GM19452 (cell line): Measurements from ENCODE around the gene CROT.

ENCODE experiments used
- ATAC-seq: cut with Tn5 transposase; IDR thresholded peaks from one replicate; pipeline ENCODE4 v1.9.1; 2021; ENCODE audit not compliant: unreplicated experiment

The CROT gene

DNA sequence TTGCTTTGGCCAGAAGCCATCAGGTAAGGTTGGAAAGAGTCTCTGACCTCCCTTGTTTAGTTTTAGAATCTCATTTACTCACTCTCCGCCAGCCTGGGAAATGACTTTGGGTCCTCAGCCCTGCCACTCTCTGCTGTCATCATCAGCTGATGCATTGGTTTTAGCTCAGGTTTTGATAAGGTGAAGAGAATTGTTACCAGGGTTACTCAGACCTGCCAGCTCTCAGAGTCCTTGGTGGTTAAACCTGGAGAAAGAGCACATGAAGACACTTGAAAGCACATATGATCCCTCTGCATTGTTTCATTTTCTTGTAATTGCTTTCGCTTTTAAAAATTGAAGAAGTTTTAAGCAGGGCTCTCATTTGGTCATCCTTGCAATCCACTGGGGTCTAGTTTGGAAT, 4.0 kb upstream of the CROT start:
- ATAC-seq: no peak

DNA sequence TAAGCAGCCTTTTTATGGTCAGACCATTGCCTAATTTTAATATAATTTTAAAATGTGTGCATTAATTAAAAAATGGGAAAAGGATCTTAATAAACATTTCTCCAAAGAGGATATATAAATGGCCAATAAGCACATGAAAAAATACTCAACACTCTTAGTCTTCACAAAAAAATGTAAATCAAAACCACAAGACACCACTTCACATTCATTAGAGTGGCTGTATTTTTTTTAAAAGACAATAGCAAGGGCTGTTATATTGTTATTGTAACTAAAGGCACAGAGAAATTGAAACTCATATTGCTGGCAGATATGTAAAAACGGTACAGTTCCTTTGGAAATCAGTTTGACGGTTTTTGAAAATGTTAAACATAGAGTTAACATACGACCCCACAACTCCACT, 3.2 kb upstream of the CROT start:
- no peak for ATAC-seq

DNA sequence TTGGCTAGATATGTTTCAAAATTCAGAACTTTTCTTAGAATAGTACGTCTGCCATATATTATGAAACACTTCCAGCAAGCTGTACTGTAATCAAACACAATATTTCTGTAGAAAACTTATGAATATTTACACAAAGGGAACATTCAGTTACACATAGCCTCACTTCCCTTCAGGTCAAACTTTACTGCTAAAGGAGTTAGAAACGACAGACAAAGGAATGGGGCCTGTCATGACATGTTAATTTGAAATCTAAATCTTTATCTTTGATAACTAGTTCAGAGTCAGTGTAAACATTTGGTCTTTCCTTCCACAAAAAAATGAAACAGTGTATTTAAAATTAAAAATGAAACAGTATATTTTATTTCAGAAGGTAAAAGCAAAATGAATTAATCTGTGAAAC, 1.0 kb upstream of the CROT start:
- no peak for ATAC-seq

DNA sequence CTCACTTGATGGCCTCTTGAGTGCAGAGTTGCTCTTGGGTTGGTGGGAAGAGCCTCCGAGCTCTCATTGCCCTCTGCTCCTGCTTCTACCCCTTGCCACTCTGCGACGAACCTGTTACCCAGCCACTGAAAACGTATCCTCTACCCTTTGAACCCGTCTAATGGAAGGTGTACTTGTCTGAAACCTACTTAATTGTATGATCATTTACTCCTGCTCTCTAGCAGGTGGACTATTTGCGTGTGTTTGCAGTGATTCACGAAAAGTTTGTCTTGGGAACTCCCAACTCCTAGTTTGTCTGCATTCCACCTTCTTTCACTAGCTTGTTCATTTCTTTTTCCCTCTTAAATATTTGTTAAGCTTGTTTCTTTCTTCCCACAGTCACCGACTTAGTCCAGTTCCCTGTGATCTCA, 503 bp downstream of the CROT start:
- peak; percentile 1 for ATAC-seq

DNA sequence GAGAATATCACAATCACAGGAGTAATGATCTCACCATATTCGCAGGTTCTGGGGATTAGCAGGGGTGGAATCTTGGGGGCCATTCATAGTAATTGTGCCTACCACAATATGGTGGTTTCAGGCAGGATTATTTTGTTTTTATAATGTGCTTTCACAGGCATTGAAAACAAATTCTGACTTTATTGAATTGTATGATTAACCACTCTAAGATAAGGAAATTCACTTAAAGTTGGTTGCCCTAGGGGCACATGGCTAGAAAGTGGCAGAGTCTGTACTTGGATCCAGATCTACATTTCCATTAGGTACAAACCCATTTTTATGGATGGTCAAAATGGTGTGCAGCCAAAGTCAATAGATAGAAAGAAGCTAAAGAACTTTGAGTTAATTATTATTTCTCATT, 1.7 kb downstream of the CROT start:
- no peak for ATAC-seq

DNA sequence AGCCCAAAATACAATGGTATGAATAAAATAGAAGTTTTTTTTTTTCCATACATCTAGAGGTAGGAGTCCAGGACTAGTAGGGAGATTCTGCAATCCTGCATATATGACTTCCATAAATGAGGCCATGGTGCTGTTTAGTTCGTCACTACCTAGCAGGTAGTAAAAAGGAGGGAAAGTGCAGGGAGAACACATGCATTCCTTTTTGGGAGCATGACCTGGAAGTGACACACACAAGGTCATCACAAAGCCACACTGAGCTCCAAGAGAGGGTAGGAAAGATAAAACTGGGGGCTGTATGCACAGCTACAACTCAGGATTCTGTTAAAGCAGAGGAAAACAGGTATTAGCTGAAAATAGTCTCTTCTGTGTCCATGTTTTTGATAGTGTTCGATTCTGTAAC, 2.2 kb downstream of the CROT start:
- no peak for ATAC-seq

DNA sequence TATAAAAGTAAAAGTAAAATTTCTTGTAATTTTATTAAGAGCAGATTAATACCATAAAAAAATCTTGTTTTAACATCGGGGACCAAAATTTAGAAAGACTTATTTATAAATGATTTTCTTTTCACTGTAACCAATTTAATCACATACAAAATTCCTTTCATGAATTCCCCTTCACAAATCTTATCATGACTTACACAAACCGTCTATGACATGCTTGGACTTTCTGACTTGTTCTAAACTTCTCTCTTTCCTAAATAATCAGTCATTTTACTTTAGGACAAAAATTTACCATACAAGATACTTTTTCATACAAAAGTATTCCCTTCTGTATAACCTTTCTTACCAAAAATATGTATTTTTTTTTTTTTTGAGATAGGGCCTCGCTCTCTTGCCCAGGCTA, 9.3 kb downstream of the CROT start:
- ATAC-seq: no peak

DNA sequence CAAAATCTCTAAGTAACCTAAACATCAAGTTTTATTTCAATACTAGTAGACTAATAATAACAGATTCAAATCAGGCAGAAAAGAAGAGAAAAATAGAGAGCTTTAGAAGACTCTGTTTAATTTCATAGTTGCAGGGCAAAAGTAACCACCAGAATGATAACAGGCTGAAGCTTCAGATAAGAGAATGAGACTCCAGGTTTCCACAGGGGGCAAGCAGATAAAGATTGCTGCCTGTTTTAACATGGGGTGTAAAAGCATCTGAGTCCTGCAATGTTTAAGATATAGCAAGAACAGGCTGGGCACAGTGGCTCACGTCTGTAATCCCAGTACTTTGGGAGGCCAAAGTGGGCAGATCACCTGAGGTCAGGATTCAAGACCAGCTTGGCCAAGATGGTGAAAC, 11.0 kb downstream of the CROT start:
- no peak for ATAC-seq

DNA sequence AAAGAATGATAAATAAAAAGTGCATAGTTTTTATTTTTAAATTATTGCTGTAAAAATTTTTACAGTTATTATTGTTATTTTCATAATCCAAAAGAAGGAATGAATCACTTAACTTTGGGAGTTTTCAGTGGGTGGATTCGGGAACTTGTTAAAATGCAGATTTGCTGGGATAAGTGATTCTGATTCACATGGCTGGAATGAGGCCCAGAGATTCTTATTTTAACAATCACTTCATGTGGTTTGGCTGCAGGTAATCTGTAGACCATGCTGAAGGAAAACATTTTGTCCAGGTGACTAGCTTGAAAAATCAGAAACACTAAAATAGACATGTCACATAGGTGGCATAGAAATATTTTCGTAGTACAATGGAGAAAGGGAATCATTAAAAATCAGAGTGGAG, 13.9 kb downstream of the CROT start:
- ATAC-seq: no peak

DNA sequence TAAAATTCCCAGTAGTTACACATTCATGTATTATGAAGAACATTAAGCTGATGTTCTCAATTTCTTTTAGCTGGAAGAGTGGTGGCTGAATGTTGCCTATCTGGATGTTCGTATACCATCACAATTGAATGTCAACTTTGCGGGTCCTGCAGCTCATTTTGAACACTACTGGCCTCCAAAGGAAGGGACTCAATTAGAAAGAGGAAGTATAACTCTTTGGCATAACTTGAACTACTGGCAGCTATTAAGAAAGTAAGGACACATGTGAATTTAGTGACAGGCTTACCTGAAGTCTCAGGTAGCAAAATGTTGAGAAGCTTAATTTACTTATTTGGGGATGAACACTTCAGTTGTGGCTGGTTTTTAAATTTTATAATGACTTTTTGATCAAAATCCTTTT, 15.9 kb downstream of the CROT start:
- ATAC-seq: no peak

DNA sequence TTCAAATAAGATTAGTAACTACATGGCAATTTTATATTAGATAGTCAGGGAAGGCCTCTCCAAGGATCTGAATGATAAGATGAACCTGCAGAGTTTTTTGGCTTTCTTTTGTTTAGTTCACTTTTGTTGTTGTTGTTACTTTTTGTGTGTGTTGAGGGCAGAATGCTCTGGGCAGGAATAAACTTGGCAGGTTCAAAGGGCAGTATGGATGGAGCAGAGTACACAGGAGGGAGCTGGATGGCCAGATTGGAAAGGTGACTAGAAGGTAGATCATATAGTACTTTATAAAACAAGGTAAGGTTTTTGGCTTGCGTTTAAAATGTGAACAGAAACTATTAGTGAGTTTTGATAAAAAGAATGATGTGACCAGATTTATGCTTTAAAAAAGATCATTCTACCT, 17.9 kb downstream of the CROT start:
- ATAC-seq: no peak

DNA sequence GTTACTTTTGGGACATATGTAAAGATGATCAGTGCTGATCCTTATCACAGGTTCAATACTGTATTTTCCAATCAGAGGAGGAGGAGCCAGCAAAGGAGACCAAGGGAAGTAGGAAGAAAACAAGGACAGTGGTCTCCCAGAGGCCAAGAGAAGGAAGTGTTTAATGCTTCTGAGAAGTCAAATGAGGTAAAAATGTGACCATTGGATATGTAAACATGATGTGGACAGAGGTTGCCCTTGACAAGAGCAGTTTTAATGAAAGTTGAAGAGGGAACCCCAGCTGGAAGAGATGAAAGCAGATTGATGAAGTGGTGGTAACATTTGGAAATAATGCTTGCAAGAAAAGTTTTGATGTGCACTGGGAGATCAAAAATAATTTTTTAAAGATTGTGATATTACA, 18.8 kb downstream of the CROT start:
- no peak for ATAC-seq

DNA sequence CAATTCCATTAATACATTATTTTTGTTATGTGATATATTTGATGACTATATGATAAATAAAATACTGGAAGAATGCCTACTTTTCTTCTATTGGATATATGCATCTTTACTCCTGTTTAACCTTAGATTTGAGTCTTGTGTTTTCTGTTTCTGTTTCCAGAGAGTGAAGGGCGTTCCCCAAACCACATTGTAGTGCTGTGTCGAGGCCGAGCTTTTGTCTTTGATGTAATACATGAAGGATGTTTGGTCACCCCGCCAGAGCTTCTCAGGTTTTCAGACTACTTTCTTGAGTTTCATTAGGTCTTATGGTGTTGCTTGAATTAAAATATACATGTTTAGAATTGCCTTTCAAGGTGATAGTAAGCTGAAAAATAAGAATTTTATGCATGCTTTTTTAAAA, 23.8 kb downstream of the CROT start:
- ATAC-seq: no peak

DNA sequence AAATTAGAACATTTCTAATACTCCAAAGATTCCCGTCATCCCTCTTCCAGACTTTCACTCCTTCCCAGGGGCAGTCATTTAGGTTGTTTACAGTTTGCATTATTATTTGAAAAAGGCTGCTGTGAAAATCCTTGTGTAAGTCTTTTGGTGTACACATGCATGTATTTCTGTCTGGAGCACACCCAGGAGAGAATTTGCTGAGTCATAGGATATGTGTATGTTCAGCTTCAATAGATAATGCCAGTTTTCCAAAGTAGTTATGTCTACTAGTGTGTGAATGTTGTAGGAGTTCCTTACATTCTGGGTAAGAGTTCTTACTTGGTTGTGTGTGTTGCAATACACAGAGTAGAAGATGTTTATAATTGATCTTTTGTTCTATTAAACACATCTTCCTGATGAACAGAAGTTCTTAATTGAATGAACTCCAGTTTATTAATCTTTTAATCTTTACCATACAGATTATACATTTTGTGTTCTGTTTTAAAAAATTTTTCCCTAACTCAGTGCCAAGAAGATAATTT, 25.3 kb downstream of the CROT start:
- ATAC-seq: no peak

DNA sequence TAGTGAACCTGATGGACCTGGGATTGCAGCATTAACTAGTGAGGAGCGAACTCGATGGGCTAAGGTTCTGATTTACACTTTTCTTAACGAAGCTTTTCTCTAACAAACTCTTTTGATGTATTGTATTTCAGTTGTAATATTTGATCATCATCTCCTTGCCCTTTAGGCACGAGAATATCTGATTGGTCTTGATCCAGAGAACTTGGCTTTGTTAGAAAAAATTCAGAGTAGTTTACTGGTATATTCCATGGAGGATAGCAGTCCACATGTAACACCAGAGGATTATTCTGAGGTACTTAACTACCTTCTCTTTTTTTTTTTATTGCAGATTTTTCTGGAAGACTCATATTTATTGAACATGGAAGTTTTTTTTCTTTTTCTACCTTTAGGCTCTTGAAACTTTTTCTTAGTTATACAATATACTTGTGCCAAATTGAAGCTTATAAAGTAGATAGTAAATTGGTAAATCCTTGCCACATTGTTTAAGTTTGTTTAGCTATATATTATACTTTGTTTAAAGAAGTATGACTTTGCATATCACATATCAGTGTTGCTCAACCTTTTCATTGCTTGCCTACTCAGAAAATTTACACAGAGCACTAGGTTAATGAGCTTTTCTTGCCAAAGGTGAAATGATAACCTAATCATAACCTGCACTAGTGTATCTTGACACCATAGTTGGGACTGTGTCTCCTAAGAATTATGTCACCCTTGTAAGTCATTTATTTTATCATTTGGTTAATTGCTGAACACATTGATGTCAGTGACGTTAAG, 30.4 kb downstream of the CROT start:
- ATAC-seq: no peak

DNA sequence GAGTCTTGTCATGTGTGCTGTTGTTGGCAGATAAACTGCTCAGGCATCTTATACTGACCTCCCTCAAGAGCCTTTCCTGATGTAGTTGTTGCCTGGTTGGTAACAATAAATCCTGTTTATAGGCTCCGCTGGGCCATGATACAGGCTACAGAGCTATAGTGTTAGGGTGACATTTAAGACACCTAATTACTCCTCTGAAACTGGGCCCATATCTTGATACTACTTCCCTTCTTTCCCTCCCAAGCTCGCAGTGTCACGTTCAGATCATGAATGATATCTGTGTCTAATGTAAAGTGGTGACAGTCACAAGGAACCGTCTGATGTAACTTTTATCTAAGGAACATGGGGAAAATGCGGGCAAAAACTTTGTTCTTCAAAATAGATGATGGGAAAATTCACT, 35.4 kb downstream of the CROT start:
- no peak for ATAC-seq

DNA sequence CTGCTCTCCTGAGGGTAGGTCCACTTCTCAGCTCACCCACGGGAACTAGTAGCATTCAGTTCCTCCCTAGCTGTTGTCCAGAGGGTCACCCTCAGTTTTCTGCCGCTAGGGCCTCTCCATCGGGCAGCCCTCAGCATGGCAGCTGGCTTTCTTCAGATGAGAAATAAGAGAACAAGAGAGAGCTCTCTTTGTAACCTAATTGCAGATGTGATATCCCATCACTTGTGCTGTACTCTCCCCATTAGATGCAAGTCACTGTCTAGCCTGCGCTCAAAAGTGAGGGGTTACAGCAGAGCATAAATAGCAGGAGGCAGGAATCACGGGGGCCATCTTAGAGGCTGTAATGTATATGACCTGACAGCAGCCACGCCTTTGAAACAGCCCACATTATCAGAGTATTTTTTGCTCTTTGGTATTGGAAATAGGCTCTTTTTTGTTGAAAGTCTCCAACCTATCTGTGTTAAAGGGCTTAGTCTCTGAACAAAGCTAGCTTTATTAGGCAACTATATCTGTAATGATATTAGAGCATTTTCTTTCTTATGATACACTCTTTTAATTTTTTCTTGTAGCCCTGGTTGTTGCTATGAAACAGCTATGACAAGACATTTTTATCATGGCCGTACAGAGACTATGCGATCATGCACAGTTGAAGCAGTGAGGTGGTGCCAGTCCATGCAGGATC, 45.7 kb downstream of the CROT start:
- no peak for ATAC-seq

DNA sequence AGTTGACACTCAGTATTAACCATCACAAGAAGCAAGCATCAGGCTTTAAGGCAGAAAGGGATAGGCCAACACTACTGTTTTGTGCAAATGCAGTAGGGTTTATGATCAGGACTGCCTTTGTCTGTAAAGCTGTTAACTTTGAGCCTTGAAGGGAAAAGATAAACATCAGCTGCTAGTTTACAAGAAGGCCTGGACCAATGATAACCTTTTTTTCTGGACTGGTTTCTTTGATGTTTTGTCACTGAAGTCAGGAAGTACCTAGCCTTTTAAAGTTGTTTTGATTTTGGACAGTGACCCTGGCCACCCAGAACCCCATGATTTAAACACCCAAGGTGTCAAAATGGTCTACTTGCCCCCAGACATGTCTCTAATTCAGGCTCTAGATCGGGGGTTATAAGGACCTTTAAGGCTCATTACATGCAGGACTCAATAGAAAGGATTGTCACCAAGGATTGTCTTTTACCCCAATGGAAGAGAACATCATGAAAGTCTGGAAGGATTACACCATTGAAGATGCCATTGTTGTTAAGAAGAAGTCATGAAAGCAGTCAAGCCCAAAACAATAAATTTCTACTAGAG, 50.1 kb downstream of the CROT start:
- ATAC-seq: no peak

DNA sequence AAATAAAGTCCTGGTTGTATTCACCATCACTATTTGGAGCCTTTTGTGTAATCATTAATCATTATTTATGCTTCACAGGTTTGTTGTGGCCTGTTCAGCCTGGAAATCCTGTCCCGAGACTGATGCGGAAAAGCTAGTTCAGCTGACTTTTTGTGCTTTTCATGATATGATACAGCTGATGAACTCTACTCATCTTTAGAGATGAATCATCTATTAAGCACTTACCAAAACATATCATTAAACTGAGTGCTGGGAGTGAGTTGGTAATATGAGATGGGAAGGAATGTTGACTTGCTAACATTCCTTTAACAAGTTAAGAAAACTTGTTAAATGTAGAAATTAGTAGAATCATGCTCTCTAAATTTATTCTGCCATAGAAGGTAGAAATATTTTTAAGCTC, 53.0 kb downstream of the CROT start:
- ATAC-seq: no peak

DNA sequence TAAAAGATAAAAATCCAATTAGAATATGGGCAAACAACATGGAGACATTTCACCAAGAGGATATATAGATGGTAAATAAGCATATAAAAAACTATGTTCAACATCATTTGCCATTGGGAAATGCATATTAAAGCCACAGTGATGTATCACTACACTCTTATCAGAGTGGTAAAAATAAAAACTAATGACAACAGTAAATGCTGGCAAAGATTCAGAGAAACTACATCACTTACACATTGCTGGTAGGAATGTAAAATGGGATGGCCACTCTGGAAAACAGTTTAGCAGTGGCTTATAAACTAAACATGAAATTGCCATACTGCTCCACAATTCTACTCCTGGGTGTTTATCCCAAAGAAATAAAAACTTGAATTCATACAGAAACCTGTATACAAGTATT, 59.2 kb downstream of the CROT start:
- no peak for ATAC-seq

DNA sequence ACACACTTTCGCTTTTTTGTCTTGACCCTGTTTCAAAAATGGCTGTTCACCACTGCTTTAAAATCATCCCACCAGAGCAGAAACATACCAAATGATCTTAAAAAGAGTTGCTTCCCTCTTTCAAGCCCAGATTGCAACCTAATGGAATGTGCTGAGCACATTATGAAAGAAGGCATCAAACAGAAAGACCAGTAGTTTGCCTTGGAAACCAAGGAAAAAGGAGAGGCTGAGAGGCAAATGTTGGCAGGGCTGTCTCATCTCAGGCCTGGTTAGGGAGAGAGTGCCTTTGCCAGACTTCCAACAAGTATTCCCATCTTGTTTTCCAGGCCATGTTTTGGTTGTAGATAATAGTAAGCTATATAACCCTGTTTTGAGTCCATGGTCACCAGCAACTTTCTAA, 65.7 kb downstream of the CROT start:
- ATAC-seq: no peak

DNA sequence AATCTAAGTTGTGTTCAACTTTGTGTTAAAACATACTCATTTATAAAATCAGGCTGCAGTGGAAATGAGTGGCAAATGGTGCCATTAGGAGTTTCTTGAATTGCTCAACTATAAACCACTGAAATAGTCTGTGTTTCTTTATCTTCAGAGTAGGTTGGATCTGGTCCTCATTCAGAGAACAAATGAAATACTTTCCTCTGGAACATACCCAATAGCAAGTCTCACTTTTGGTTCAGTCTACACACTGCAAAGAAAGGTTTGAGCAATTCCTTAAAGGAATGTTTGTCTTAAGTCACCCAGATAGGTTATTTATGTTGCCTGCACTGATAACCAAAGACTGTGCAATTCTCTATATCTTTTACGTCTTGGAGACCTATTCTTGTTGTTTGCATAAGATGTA, 67.6 kb downstream of the CROT start:
- ATAC-seq: no peak
